Caco-2 (cell line): ENCODE data around the gene FBH1. TPM values are rescaled to one million over a fixed set of nuclear protein-coding genes. Genes with fewer than 3 reads are reported as not detected.

Experiments
- BruUV-seq: library from RNA; stranded (reverse); fragments of 400-500 nt; replicated peaks from 2 replicates; lab custom pipeline; 2021; lab: Mats Ljungman, UMichigan
- CTCF ChIA-PET: fragments of 300-600 bp; sonication (Branson Sonifier 250); formaldehyde crosslinking; loops from one replicate; lab custom pipeline; 2022; ENCODE audit warnings: antibody characterized with exemption; lab: Charles Lee
- POLR2A ChIA-PET: fragments of 300-600 bp; sonication (Branson Sonifier 250); formaldehyde crosslinking; loops from one replicate; lab custom pipeline; 2022; ENCODE audit warnings: antibody characterized with exemption; lab: Charles Lee
- DNase-seq, 2 experiments: peaks; one replicate each; pipeline versions ENCODE4 v3.0.0 to v3.0.0-alpha.2; 2020 to 2022
- H3K27me3 ChIP-seq: replicated peaks from 2 replicates; pipeline ENCODE4 v1.6.0; 2011; ENCODE audit warnings: low read length; ENCODE audit not compliant: control insufficient read depth, insufficient read depth
- H3K36me3 ChIP-seq: 2 replicates; pipeline ENCODE4 v1.5.1; 2011; ENCODE audit warnings: low read length; ENCODE audit not compliant: control insufficient read depth, insufficient read depth
- H3K4me1 ChIP-seq: fragments of 250-450 bp; sonication (Bioruptor Pico); 2 replicates; pipeline ENCODE4 v1.5.1; 2020; ENCODE audit warnings: mild to moderate bottlenecking
- H3K4me3 ChIP-seq: 2 replicates; pipeline ENCODE4 v1.5.1; 2011; ENCODE audit warnings: low read depth, mild to moderate bottlenecking, control low read depth, low read length
- H3K9me3 ChIP-seq: fragments of 250-450 bp; sonication (Bioruptor Pico); 2 replicates; pipeline ENCODE4 v1.5.1; 2020; ENCODE audit warnings: mild to moderate bottlenecking, moderate library complexity
- H3K27ac Mint-ChIP-seq: one replicate; pipeline ENCODE4 v1.8.0; 2022; ENCODE audit warnings: mixed read lengths; ENCODE audit not compliant: unreplicated experiment
- H3K27me3 Mint-ChIP-seq: one replicate; pipeline ENCODE4 v1.8.0; 2022; ENCODE audit warnings: mixed read lengths; ENCODE audit not compliant: insufficient read depth, unreplicated experiment
- H3K36me3 Mint-ChIP-seq: one replicate; pipeline ENCODE4 v1.8.0; 2022; ENCODE audit warnings: mild to moderate bottlenecking, mixed read lengths; ENCODE audit not compliant: insufficient read depth, unreplicated experiment
- H3K4me1 Mint-ChIP-seq: one replicate; pipeline ENCODE4 v1.8.0; 2022; ENCODE audit warnings: low read depth, mixed read lengths; ENCODE audit not compliant: unreplicated experiment
- H3K4me3 Mint-ChIP-seq: one replicate; pipeline ENCODE4 v1.8.0; 2022; ENCODE audit warnings: mild to moderate bottlenecking, moderate library complexity, mixed read lengths; ENCODE audit not compliant: unreplicated experiment
- H3K9me3 Mint-ChIP-seq: one replicate; pipeline ENCODE4 v1.8.0; 2022; ENCODE audit warnings: mixed read lengths; ENCODE audit not compliant: unreplicated experiment
- CTCF ChIP-seq, 2 experiments: fragments of 200-600 bp in 1 of 2; IDR thresholded peaks; 1 replicate in 1 of 2; 2 replicates in 1 of 2; pipeline versions ENCODE4 v1.5.1 to v1.8.0; 2011 to 2022; ENCODE audit warnings: antibody characterized with exemption in 1 of 2, control low read depth in 1 of 2, inconsistent platforms in 1 of 2, low read depth in 1 of 2, low read length in 1 of 2, mild to moderate bottlenecking in 1 of 2, moderate library complexity in 1 of 2; ENCODE audit not compliant: insufficient read depth in 1 of 2, severe bottlenecking in 1 of 2, unreplicated experiment in 1 of 2
- intact Hi-C: fragments of 100-400 bp; cut with micrococcal nuclease; formaldehyde crosslinking; loops from one replicate; pipeline ENCODE4 v1.10.0; 2022; ENCODE audit not compliant: unreplicated experiment
- total RNA-seq: library from RNA; stranded (reverse); gene quantifications from 2 replicates; pipeline ENCODE4 v1.2.3, GENCODE V29; 2022

FBH1 gene
- total RNA-seq, 1 experiment from 2014 or later = 83.3 TPM

GRCh38 chr10:5976512-5977470 is 86.7 kb downstream of the FBH1 start:
- peaks cover 3% of the 10 kb centered on the region for H3K27me3 ChIP-seq
- no TSS peak for BruUV-seq

GRCh38 chr10:5977471-5978229 is 87.6 kb downstream of the FBH1 start, which contains the start of gene IL15RA:
Gene IL15RA, minus strand, starts transcription at chr10:5977543. Its CDS starts 51 bp downstream, at chr10:5977492.
- ChIA-PET CTCF (no interaction called here), POLR2A (no interaction called here)
- peaks cover 27% of the 10 kb centered on the region for H3K27me3 Mint-ChIP-seq
- intact Hi-C loops = no loop called here
- BruUV-seq = no TSS peak
- no peaks in the 10 kb centered on the region for H3K4me1 Mint-ChIP-seq
- no peaks in the 10 kb centered on the region for H3K9me3 Mint-ChIP-seq
- no peaks in the 10 kb centered on the region for H3K36me3 ChIP-seq
- no peaks in the 10 kb centered on the region for H3K9me3 ChIP-seq
- peak within 1 kb of the TSS; percentile 79 for H3K4me3 Mint-ChIP-seq
- peaks cover 5% of the 10 kb centered on the region; the same call in 1 of the 2 replicates for H3K4me1 ChIP-seq
- TF ChIP-seq CTCF (IDR thresholded peaks at IDR 0.05; ENCODE audit: insufficient read depth in 1 of 2, low read depth in 1 of 2, low read length in 1 of 2, severe bottlenecking in 1 of 2, unreplicated experiment in 1 of 2) = no peak
- H3K36me3 Mint-ChIP-seq = peaks cover 5% of the 10 kb centered on the region
- peak within 1 kb of the TSS; percentile 77 for H3K4me3 ChIP-seq
- DNase-seq = peak; percentile 70 to 73
- H3K27ac Mint-ChIP-seq = no peak within 1 kb of the TSS
- peaks cover 3% of the 10 kb centered on the region for H3K27me3 ChIP-seq

More at GRCh38 chr10:5976512-5977470, 86.7 kb downstream of the FBH1 start:
- Mint-ChIP-seq H3K4me3 (peak overlapping the region; percentile 79), H3K27me3 (peaks cover 29% of the 10 kb centered on the region), H3K36me3 (peaks cover 5% of the 10 kb centered on the region), H3K27ac (no peak overlapping the region), H3K9me3 (no peaks in the 10 kb centered on the region), H3K4me1 (no peaks in the 10 kb centered on the region)
- CTCF ChIA-PET = no interaction called here
- peak overlapping the region; percentile 77 for H3K4me3 ChIP-seq
- POLR2A ChIA-PET = no interaction called here
- no peaks in the 10 kb centered on the region for H3K36me3 ChIP-seq
- peaks cover 5% of the 10 kb centered on the region; the same call in 1 of the 2 replicates for H3K4me1 ChIP-seq
- TF ChIP-seq CTCF (IDR thresholded peaks at IDR 0.05; ENCODE audit: insufficient read depth in 1 of 2, low read depth in 1 of 2, low read length in 1 of 2, severe bottlenecking in 1 of 2, unreplicated experiment in 1 of 2) = peak in 1 of 2 experiments; percentile 1
- peak in 1 of 2 experiments; percentile 42 for DNase-seq
- intact Hi-C loops = no loop called here
- H3K9me3 ChIP-seq = no peaks in the 10 kb centered on the region

GRCh38 chr10:5978230-5978489 is 88.1 kb downstream of the FBH1 start:
- no peak for DNase-seq
- H3K27me3 ChIP-seq = peaks cover 3% of the 10 kb centered on the region
- no peak for TF ChIP-seq CTCF (IDR thresholded peaks at IDR 0.05; ENCODE audit: insufficient read depth in 1 of 2, low read depth in 1 of 2, low read length in 1 of 2, severe bottlenecking in 1 of 2, unreplicated experiment in 1 of 2)
- H3K27me3 Mint-ChIP-seq = peaks cover 30% of the 10 kb centered on the region
- peaks cover 5% of the 10 kb centered on the region for H3K36me3 Mint-ChIP-seq
- no peak overlapping the region for H3K27ac Mint-ChIP-seq
- no peaks in the 10 kb centered on the region for H3K36me3 ChIP-seq
- ChIA-PET CTCF (no interaction called here), POLR2A (no interaction called here)
- peak overlapping the region; percentile 77 for H3K4me3 ChIP-seq
- H3K9me3 ChIP-seq = no peaks in the 10 kb centered on the region
- H3K4me1 ChIP-seq = peaks cover 5% of the 10 kb centered on the region; the same call in 1 of the 2 replicates
- no peaks in the 10 kb centered on the region for H3K9me3 Mint-ChIP-seq
- peak overlapping the region; percentile 79 for H3K4me3 Mint-ChIP-seq
- no TSS peak for BruUV-seq
- intact Hi-C loops = no loop called here
- H3K4me1 Mint-ChIP-seq = no peaks in the 10 kb centered on the region
